Brain microvascular endothelial cell (primary cell): ENCODE data around the gene MYOM1.

Source experiments
- DNase-seq: peaks from one replicate; pipeline ENCODE4 v3.0.0-alpha.2; 2020
- H3K27ac ChIP-seq: fragments of 250-450 bp; sonication (Bioruptor Pico); 2 replicates; pipeline ENCODE4 v1.5.1; 2020; ENCODE audit warnings: mild to moderate bottlenecking, moderate library complexity
- H3K27me3 ChIP-seq: fragments of 250-450 bp; sonication (Bioruptor Pico); replicated peaks from 2 replicates; pipeline ENCODE4 v1.5.1; 2020; ENCODE audit warnings: mild to moderate bottlenecking
- H3K36me3 ChIP-seq: fragments of 250-450 bp; sonication (Bioruptor Pico); replicated peaks from 2 replicates; pipeline ENCODE4 v1.5.1; 2020; ENCODE audit warnings: mild to moderate bottlenecking
- H3K4me3 ChIP-seq: 2 replicates; pipeline ENCODE4 v1.5.1; 2011; ENCODE audit warnings: low read depth, mild to moderate bottlenecking, control low read depth, low read length, moderate library complexity
- CTCF ChIP-seq: IDR thresholded peaks from 2 replicates; pipeline ENCODE4 v1.5.1; 2011; ENCODE audit warnings: low read depth, mild to moderate bottlenecking, moderate library complexity, low read length, control low read depth, inconsistent platforms; ENCODE audit errors: missing control alignments
- in situ Hi-C: cut with HindIII; loops from 2 replicates; pipeline ENCODE4 v1.10.0; 2017; ENCODE audit warnings: low sequenced_read_pairs, low pct_ligation_motif_present

MYOM1 gene

GRCh38 chr18:3150274-3150673 is 69.5 kb downstream of the MYOM1 start:
- TF ChIP-seq CTCF, result no peak
- in situ Hi-C loops, result no loop called here
- no peaks in the 10 kb centered on the region for H3K27me3 ChIP-seq
- no peaks in the 10 kb centered on the region for H3K36me3 ChIP-seq
- no peak overlapping the region for H3K4me3 ChIP-seq
- no peak overlapping the region for H3K27ac ChIP-seq
- no peak for DNase-seq

GRCh38 chr18:3148930-3149535 is 70.7 kb downstream of the MYOM1 start:
- no peaks in the 10 kb centered on the region for H3K27me3 ChIP-seq
- no peak for TF ChIP-seq CTCF
- DNase-seq, result peak; percentile 11
- in situ Hi-C loops, result no loop called here
- no peak overlapping the region for H3K4me3 ChIP-seq
- H3K27ac ChIP-seq, result no peak overlapping the region
- no peaks in the 10 kb centered on the region for H3K36me3 ChIP-seq

DNA sequence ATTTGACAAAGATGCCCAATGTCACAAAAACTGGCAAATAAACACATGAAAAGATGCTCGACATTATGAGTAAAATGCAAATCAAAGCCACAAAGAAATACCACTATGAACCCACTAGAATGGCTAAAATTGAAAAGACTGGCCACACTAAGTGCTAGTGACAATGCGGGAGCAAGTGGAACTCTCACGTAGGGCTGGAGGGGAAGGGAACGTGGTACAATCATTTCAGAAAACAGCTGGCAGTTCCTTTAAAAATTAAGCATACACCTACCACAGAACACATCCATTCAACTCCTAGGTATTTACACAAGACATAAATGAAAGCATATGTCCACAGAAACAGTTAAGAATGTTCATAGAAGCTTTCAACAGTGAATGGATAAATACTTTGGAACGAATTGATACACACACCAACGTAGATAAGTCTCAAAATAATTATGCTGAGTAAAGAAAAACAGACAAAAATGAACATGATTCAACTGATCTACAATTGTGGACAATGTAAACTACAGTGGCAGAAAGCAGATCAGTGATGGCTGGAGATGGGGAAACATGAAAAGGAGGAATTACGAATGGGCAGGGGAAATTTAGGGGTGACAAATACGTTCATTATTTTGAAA is 71.7 kb downstream of the MYOM1 start:
- Histone ChIP-seq H3K36me3 (no peaks in the 10 kb centered on the region), H3K27ac (no peak overlapping the region), H3K4me3 (no peak overlapping the region), H3K27me3 (no peaks in the 10 kb centered on the region)
- no peak for DNase-seq
- no peak for TF ChIP-seq CTCF
- in situ Hi-C loops, result no loop called here

GRCh38 chr18:3140986-3141639 is 78.7 kb downstream of the MYOM1 start:
- H3K27me3 ChIP-seq, result no peaks in the 10 kb centered on the region
- TF ChIP-seq CTCF, result no peak
- no peaks in the 10 kb centered on the region for H3K36me3 ChIP-seq
- no peak overlapping the region for H3K27ac ChIP-seq
- in situ Hi-C loops, result no loop called here
- no peak for DNase-seq
- H3K4me3 ChIP-seq, result no peak overlapping the region

DNA sequence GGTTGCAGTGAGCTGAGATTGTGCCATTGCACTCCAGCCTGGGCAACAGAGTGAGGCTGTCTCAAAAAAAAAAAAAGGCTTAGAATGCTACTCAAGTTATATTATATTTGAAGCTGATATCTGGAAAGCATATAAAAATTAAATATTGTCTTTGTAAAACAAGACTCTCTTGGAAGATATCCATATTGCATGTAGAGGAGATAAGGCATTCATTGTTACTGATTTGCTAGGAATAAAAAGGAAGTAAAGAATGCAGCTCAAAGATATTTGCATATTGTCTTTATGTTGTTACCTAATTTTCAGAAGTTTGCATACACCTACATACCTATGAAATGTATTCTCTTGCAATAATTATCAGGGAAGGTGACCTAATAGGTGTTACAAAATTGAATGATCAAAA is 79.4 kb downstream of the MYOM1 start:
- H3K4me3 ChIP-seq, result no peak overlapping the region

More for the DNA sequence above, 79.4 kb downstream of the MYOM1 start:
- no peaks in the 10 kb centered on the region for H3K27me3 ChIP-seq
- no peaks in the 10 kb centered on the region for H3K36me3 ChIP-seq
- no peak for DNase-seq
- no peak for TF ChIP-seq CTCF
- no peak overlapping the region for H3K27ac ChIP-seq
- in situ Hi-C loops, result no loop called here
